ENCODE results near the gene GLB1L2.

Gene GLB1L2

DNA sequence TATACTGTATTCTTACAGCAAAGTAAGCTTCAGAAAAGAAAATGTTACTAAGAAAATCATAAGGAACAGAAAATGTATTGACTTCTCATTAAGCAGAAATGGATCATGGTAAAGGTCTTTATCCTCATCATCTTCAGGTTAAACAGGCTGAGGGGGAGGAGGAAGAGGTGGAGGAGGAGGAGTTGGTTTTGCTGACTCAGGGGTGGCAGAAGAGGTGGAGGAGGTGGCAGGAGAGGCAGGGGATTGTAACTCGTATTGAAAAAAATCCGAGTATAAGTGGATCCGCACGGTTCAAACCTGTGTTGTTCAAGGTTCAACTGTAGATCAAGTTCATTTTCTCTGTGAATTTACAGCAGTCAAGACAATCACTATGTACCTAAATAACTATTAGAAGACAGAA lies 42.6 kb upstream of the GLB1L2 start:
- no peaks in the 10 kb centered on the region for H3K27me3 ChIP-seq (ENCODE audit: insufficient read depth, insufficient read length)
- DNase-seq (ENCODE audit: low read depth, low spot score) = no peak
- H3K36me3 ChIP-seq (ENCODE audit: insufficient read depth, insufficient read length, low read length) = no peaks in the 10 kb centered on the region
- no peak overlapping the region for H3K9ac ChIP-seq (ENCODE audit: insufficient read length, low read depth)
- no peaks in the 10 kb centered on the region for H3K9me3 ChIP-seq (ENCODE audit: insufficient read depth, low read length)
- no peak overlapping the region for H3K4me3 ChIP-seq (ENCODE audit: insufficient read length, low read depth)
- TF ChIP-seq SUZ12 (IDR thresholded peaks at IDR 0.05; ENCODE audit: extremely low read depth, insufficient read depth, insufficient read length) (no peak), ZNF274 (IDR thresholded peaks at IDR 0.05; ENCODE audit: low read depth, low read length) (no peak), YY1 (IDR thresholded peaks at IDR 0.05; ENCODE audit: insufficient read depth, insufficient read length) (no peak)
- peaks cover 2% of the 10 kb centered on the region for H3K4me1 ChIP-seq (ENCODE audit: insufficient read depth, insufficient read length)

DNA sequence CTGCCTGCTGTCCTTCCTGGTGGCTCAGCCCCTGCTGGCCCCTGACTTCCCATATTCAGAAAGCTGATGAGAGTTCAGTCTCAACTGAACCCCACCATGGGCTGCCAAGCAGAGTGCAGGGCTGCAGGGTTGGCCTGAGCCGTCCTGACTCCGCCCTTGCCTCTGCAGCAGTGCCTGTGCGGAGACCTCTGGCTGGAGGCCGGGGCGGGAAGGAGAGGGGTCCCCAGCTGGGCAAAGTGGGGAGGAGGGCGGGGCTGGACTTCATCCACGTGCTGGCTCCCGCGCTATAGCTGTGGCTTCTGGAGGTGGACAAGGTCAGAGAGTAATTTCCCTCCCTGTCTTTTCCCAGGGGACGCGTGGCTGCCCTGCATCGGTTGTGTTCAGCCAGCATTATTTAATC lies 42.0 kb upstream of the GLB1L2 start:
- peaks cover 2% of the 10 kb centered on the region for H3K4me1 ChIP-seq (ENCODE audit: insufficient read depth, insufficient read length)
- H3K4me3 ChIP-seq (ENCODE audit: insufficient read length, low read depth) = no peak overlapping the region
- DNase-seq (ENCODE audit: low read depth, low spot score) = no peak
- H3K36me3 ChIP-seq (ENCODE audit: insufficient read depth, insufficient read length, low read length) = no peaks in the 10 kb centered on the region
- no peaks in the 10 kb centered on the region for H3K9me3 ChIP-seq (ENCODE audit: insufficient read depth, low read length)
- TF ChIP-seq SUZ12 (IDR thresholded peaks at IDR 0.05; ENCODE audit: extremely low read depth, insufficient read depth, insufficient read length) = no peak
- TF ChIP-seq YY1 (IDR thresholded peaks at IDR 0.05; ENCODE audit: insufficient read depth, insufficient read length) = no peak
- TF ChIP-seq ZNF274 (IDR thresholded peaks at IDR 0.05; ENCODE audit: low read depth, low read length) = no peak
- H3K27me3 ChIP-seq (ENCODE audit: insufficient read depth, insufficient read length) = no peaks in the 10 kb centered on the region
- H3K9ac ChIP-seq (ENCODE audit: insufficient read length, low read depth) = no peak overlapping the region

DNA sequence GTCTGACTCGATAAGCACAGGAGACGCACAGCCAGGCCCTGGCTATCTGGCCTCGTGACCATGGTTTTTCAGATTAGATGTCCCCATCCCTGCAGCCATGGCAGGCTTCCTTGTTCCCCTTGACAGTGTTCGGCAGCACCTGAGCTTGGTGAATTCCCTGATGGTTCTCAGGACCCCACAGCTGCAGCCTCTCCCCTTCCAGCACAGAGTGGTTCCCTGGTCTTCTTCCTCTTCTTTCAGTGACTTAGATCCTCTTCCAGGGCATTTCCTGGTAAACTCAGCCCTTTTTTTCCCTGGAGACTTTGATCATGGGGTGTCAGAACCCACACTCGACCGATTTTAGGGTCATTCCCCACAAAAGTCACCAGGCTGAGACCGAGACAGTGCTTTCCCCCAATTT lies 41.1 kb upstream of the GLB1L2 start:
- no peaks in the 10 kb centered on the region for H3K36me3 ChIP-seq (ENCODE audit: insufficient read depth, insufficient read length, low read length)
- H3K4me1 ChIP-seq (ENCODE audit: insufficient read depth, insufficient read length) = peaks cover 2% of the 10 kb centered on the region
- DNase-seq (ENCODE audit: low read depth, low spot score) = no peak
- H3K27me3 ChIP-seq (ENCODE audit: insufficient read depth, insufficient read length) = no peaks in the 10 kb centered on the region
- H3K4me3 ChIP-seq (ENCODE audit: insufficient read length, low read depth) = no peak overlapping the region
- no peak overlapping the region for H3K9ac ChIP-seq (ENCODE audit: insufficient read length, low read depth)
- TF ChIP-seq ZNF274 (IDR thresholded peaks at IDR 0.05; ENCODE audit: low read depth, low read length) = no peak
- TF ChIP-seq SUZ12 (IDR thresholded peaks at IDR 0.05; ENCODE audit: extremely low read depth, insufficient read depth, insufficient read length) = no peak
- TF ChIP-seq YY1 (IDR thresholded peaks at IDR 0.05; ENCODE audit: insufficient read depth, insufficient read length) = no peak
- H3K9me3 ChIP-seq (ENCODE audit: insufficient read depth, low read length) = no peaks in the 10 kb centered on the region

DNA sequence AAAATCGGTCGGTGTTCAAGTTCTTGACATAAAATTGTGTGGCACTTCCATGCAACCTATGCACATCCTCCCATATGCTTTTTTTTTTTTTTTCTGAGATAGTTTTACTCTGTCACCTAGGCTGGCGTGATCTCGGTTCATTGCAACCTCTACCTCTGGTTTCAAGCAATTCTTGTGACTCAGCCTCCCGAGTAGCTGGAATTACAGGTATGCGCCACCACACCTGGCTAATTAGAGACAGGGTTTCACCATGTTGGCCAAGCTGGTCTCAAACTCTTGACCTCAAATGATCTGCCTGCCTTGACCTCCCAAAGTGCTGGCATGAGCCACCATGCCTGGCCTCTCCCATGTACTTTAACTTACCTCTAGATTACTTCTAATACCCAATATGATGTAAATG lies 40.6 kb upstream of the GLB1L2 start:
- TF ChIP-seq SUZ12 (IDR thresholded peaks at IDR 0.05; ENCODE audit: extremely low read depth, insufficient read depth, insufficient read length) (no peak), ZNF274 (IDR thresholded peaks at IDR 0.05; ENCODE audit: low read depth, low read length) (no peak), YY1 (IDR thresholded peaks at IDR 0.05; ENCODE audit: insufficient read depth, insufficient read length) (no peak)
- DNase-seq (ENCODE audit: low read depth, low spot score) = no peak
- Histone ChIP-seq H3K9ac (ENCODE audit: insufficient read length, low read depth) (no peak overlapping the region), H3K9me3 (ENCODE audit: insufficient read depth, low read length) (no peaks in the 10 kb centered on the region), H3K27me3 (ENCODE audit: insufficient read depth, insufficient read length) (no peaks in the 10 kb centered on the region), H3K4me3 (ENCODE audit: insufficient read length, low read depth) (no peak overlapping the region), H3K4me1 (ENCODE audit: insufficient read depth, insufficient read length) (peaks cover 2% of the 10 kb centered on the region), H3K36me3 (ENCODE audit: insufficient read depth, insufficient read length, low read length) (no peaks in the 10 kb centered on the region)

DNA sequence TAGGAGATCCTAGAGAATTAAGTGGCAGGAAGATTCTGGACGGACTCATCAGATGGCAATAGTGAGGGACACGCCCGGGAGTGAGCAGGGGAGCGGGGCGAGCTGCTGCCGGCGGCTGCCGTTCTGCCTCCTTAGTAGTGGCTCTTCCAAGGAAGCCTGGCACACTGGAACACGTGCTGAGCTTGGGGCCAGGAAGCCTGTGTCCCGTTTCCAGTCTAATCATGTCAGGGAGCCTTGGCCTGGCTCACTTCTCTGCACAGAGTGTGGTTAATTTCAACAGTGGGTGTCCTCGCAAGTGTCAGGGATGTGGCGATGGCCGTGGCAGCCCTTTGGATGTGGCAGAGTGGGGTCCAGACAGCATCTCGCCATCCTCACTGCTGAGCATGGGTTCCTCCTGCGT lies 39.1 kb upstream of the GLB1L2 start:
- H3K9me3 ChIP-seq (ENCODE audit: insufficient read depth, low read length) = no peaks in the 10 kb centered on the region
- H3K36me3 ChIP-seq (ENCODE audit: insufficient read depth, insufficient read length, low read length) = no peaks in the 10 kb centered on the region
- H3K27me3 ChIP-seq (ENCODE audit: insufficient read depth, insufficient read length) = no peaks in the 10 kb centered on the region
- DNase-seq (ENCODE audit: low read depth, low spot score) = no peak
- H3K9ac ChIP-seq (ENCODE audit: insufficient read length, low read depth) = no peak overlapping the region
- peaks cover 2% of the 10 kb centered on the region for H3K4me1 ChIP-seq (ENCODE audit: insufficient read depth, insufficient read length)
- TF ChIP-seq YY1 (IDR thresholded peaks at IDR 0.05; ENCODE audit: insufficient read depth, insufficient read length) = no peak
- no peak for TF ChIP-seq SUZ12 (IDR thresholded peaks at IDR 0.05; ENCODE audit: extremely low read depth, insufficient read depth, insufficient read length)
- TF ChIP-seq ZNF274 (IDR thresholded peaks at IDR 0.05; ENCODE audit: low read depth, low read length) = no peak
- no peak overlapping the region for H3K4me3 ChIP-seq (ENCODE audit: insufficient read length, low read depth)

DNA sequence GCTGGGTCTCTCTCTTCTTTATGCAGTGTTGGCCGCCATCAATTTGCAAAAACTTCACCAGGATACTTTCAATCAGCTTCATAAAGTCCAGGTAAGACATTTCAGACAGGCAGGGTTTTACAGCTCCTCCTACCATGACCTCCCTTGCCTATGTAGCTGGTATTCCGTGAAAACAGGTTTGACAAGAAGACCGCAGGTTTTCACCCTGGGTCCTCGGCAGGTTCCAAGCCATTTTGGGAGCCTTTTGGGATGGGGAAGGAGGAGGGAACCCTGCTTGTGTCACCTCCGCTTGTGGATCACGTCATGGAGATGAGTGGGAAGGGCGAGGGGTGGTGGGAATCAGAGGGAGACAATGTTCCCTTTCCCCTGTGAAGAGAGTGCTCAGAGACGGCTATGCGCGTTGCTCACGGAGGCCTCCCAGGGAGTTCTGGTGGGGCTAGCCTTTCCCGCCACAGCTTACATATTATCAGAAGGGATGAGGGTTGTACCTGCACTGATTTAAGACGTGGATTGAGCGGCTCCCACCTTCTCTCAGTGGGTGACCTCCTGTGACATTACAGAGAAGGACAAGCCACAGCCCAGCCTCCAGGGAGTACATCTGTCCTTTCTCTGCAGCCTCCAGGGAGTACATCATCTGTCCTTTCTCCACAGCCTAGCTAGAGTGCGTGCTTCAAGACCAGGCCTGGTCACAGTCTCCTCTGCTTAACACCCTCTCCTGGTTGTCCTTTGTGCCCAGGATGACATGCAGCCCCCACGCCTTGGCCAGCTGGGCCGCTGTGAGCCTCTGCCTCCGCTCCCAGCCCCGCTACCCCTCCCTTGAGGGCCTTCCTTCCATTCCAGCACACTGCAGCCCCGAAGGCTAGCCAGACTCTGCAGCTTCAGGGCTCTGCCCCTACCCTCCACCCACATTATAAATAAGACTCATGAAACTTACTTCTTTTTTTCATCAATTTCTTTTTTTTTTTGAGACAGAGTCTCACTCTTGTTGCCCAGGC lies 38.4 kb upstream of the GLB1L2 start:
- Histone ChIP-seq H3K9ac (ENCODE audit: insufficient read length, low read depth) (no peak overlapping the region), H3K4me1 (ENCODE audit: insufficient read depth, insufficient read length) (peaks cover 2% of the 10 kb centered on the region), H3K36me3 (ENCODE audit: insufficient read depth, insufficient read length, low read length) (no peaks in the 10 kb centered on the region), H3K4me3 (ENCODE audit: insufficient read length, low read depth) (no peak overlapping the region), H3K9me3 (ENCODE audit: insufficient read depth, low read length) (no peaks in the 10 kb centered on the region), H3K27me3 (ENCODE audit: insufficient read depth, insufficient read length) (no peaks in the 10 kb centered on the region)
- DNase-seq (ENCODE audit: low read depth, low spot score) = no peak
- TF ChIP-seq ZNF274 (IDR thresholded peaks at IDR 0.05; ENCODE audit: low read depth, low read length) (no peak), SUZ12 (IDR thresholded peaks at IDR 0.05; ENCODE audit: extremely low read depth, insufficient read depth, insufficient read length) (no peak), YY1 (IDR thresholded peaks at IDR 0.05; ENCODE audit: insufficient read depth, insufficient read length) (no peak)

DNA sequence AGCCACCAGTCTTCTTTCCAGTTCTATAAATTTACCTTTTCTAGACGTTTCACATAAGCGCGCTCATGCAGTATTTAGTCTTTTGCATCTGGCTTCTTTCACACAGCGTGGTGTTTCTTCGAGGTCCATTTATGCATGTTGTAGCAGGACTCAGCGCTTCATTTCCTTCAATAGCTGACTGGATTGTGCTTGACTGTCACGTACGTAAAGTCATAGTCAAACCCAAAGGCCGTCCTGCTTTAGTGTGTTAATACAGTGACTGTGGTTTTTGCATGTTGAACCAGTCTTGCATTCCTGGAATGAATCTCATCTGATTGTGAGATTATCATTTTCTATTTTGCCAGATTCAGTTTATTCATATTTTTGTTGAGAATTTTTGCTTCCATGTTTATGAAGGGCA lies 37.1 kb upstream of the GLB1L2 start:
- Histone ChIP-seq H3K4me1 (ENCODE audit: insufficient read depth, insufficient read length) (peaks cover 1% of the 10 kb centered on the region), H3K9me3 (ENCODE audit: insufficient read depth, low read length) (no peaks in the 10 kb centered on the region), H3K36me3 (ENCODE audit: insufficient read depth, insufficient read length, low read length) (no peaks in the 10 kb centered on the region), H3K4me3 (ENCODE audit: insufficient read length, low read depth) (no peak overlapping the region), H3K27me3 (ENCODE audit: insufficient read depth, insufficient read length) (no peaks in the 10 kb centered on the region), H3K9ac (ENCODE audit: insufficient read length, low read depth) (no peak overlapping the region)
- no peak for DNase-seq (ENCODE audit: low read depth, low spot score)
- TF ChIP-seq SUZ12 (IDR thresholded peaks at IDR 0.05; ENCODE audit: extremely low read depth, insufficient read depth, insufficient read length) = no peak
- no peak for TF ChIP-seq ZNF274 (IDR thresholded peaks at IDR 0.05; ENCODE audit: low read depth, low read length)
- no peak for TF ChIP-seq YY1 (IDR thresholded peaks at IDR 0.05; ENCODE audit: insufficient read depth, insufficient read length)
